Activated gamma-delta T cell treated with anti-CD3 and anti-CD28 coated beads, Interleukin-2, amount 50 U/mL, for 16 hours (primary cell): ENCODE results near the gene PHGDH.

Experiments used
- DNase-seq: peaks from one replicate; pipeline ENCODE4 v3.0.0-alpha.2; 2020; ENCODE audit warnings: low read depth

The PHGDH gene

DNA sequence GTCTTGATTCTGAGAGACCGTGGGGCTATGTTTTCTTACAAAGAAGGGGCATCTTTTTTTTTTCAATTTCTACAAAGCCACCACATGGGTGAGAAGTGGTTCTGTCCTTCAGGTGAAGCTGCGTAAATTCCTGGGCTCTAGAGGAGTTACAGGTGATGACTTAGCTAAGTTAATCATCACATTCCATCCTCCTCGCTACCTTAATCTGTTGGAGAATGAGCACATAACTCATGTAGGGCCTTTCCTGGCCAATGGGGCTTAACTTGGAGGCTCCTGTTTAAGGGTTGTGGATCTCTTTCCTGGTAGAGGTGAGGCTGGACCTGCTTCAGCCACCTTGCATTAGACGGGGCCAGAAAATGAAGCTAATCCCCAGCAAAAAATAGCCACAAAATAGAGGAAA, 79.6 kb downstream of the PHGDH start:
- no peak for DNase-seq
